NCI-H524 treated with DMSO at 0.1 percent for 48 hours (cell line): ENCODE measurements around the gene RHOBTB3.
"Not testable (repeated sequence)": the region's sequence is repeated elsewhere in the genome, so short reads cannot be mapped to it uniquely, and the experiment has no call there.

Source experiments
- DNase-seq: peaks from one replicate; lab custom pipeline; 2025; lab: John Stamatoyannopoulos, UW

The RHOBTB3 gene

GRCh38 chr5:95730730-95731570 lies at the start of gene RHOBTB3:
RHOBTB3 (plus strand) TSS chr5:95731336; CDS start chr5:95731683, 347 bp downstream.
- DNase-seq = peak; percentile 20

GRCh38 chr5:95682891-95683290 lies 48.2 kb upstream of the RHOBTB3 start, which contains the start of gene SPATA9:
SPATA9 (minus strand) TSS chr5:95682991; CDS start chr5:95682854, 137 bp downstream.
- no peak for DNase-seq

- no peak for DNase-seq
Measured at GRCh38 chr5:95684361-95684760, 46.8 kb upstream of the RHOBTB3 start.

GRCh38 chr5:95686651-95687050 lies 44.5 kb upstream of the RHOBTB3 start:
- no peak for DNase-seq

GRCh38 chr5:95689680-95690079 lies 41.5 kb upstream of the RHOBTB3 start:
- DNase-seq = no peak

GRCh38 chr5:95690333-95690732 lies 40.8 kb upstream of the RHOBTB3 start:
- no peak for DNase-seq

GRCh38 chr5:95697781-95698681 lies 33.1 kb upstream of the RHOBTB3 start:
- DNase-seq = no peak

GRCh38 chr5:95699337-95699736 lies 31.8 kb upstream of the RHOBTB3 start:
- no peak for DNase-seq

- no peak for DNase-seq
Measured at GRCh38 chr5:95701074-95701473, 30.1 kb upstream of the RHOBTB3 start.

- no peak for DNase-seq
Measured at GRCh38 chr5:95704150-95704549, 27.0 kb upstream of the RHOBTB3 start.

- not testable (repeated sequence) for DNase-seq
Measured at GRCh38 chr5:95706196-95706595, 24.9 kb upstream of the RHOBTB3 start.

GRCh38 chr5:95707055-95707454 lies 24.1 kb upstream of the RHOBTB3 start:
- DNase-seq = no peak

- DNase-seq = not testable (repeated sequence)
Measured at GRCh38 chr5:95707534-95708188, 23.5 kb upstream of the RHOBTB3 start.

GRCh38 chr5:95708876-95709275 lies 22.3 kb upstream of the RHOBTB3 start:
- DNase-seq = no peak

- no peak for DNase-seq
Measured at GRCh38 chr5:95709967-95710650, 21.0 kb upstream of the RHOBTB3 start.

GRCh38 chr5:95710651-95711500 lies 20.3 kb upstream of the RHOBTB3 start:
- not testable (repeated sequence) for DNase-seq

- no peak for DNase-seq
Measured at GRCh38 chr5:95711501-95712346, 19.4 kb upstream of the RHOBTB3 start.

GRCh38 chr5:95712347-95712958 lies 18.7 kb upstream of the RHOBTB3 start:
- DNase-seq = no peak

- not testable (repeated sequence) for DNase-seq
Measured at GRCh38 chr5:95713246-95713645, 17.9 kb upstream of the RHOBTB3 start.
